Cortex of kidney (tissue), 1 donor: ENCODE results near the gene ME3.
"Not testable (repeated sequence)": the region's sequence is repeated elsewhere in the genome, so short reads cannot be mapped to it uniquely, and the experiment has no call there.

Experiments
- DNase-seq: peaks from one replicate; lab custom pipeline; 2025; lab: John Stamatoyannopoulos, UW

Gene ME3

GRCh38 chr11:86587264-86588193, 84.9 kb downstream of the ME3 start:
- DNase-seq: no peak

GRCh38 chr11:86586307-86586706, 86.1 kb downstream of the ME3 start:
- no peak for DNase-seq

DNA sequence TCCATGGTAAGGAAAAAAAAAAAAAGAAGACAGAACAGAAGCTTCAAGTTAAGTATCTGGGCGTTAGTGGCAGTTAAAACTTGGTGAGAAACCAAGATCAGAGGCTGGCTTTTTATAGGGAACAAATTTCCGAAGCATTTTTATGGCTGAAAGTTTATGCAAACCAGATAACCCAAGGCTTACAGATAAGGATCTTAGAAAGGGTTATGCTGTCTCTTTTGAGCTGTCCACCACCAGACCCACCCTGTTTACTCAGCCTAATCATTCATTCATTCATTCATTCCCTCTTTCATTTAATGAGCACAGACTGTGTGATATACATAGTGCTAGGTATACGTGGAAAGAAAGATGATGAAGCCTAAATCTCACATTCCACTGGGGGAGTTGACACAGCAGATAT, 89.5 kb downstream of the ME3 start:
- no peak for DNase-seq

DNA sequence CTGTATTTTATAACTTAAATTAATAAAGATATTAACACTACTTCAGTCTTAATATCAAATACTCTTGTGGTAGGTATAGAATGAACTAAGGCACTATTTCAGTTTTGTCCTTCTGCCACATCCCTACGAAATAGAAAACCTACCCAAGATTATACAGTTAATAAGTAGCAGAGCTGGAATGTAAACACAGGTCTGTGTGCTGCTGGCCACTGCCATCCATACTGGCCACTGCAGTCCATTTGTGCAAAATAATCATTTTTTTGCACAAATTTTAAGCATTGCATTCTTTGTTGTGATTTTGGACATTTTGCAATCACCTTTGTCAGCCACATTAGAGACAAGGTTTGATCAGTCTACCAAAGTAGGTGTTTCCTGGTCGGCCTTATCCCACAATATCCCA, 91.9 kb downstream of the ME3 start:
- DNase-seq: no peak

DNA sequence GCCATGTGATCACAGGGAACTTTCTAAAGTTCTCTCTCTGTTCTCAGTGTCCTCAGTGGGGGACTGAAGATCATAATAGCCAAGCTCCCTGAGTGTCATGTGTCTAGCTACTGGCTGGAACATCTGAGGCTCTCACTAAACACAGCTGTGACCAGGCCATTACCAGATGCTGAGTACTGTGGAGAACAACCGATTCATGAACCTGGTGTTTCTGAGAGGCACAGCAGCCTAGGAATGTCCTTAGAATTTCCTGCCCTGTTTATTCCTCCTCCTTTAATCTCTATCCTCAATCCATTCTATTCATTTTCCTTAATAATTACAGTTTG, 93.0 kb downstream of the ME3 start:
- no peak for DNase-seq

GRCh38 chr11:86578727-86579405, 93.5 kb downstream of the ME3 start:
- no peak for DNase-seq

- no peak for DNase-seq
These were observed 94.5 kb downstream of the ME3 start for GRCh38 chr11:86577644-86578636.

DNA sequence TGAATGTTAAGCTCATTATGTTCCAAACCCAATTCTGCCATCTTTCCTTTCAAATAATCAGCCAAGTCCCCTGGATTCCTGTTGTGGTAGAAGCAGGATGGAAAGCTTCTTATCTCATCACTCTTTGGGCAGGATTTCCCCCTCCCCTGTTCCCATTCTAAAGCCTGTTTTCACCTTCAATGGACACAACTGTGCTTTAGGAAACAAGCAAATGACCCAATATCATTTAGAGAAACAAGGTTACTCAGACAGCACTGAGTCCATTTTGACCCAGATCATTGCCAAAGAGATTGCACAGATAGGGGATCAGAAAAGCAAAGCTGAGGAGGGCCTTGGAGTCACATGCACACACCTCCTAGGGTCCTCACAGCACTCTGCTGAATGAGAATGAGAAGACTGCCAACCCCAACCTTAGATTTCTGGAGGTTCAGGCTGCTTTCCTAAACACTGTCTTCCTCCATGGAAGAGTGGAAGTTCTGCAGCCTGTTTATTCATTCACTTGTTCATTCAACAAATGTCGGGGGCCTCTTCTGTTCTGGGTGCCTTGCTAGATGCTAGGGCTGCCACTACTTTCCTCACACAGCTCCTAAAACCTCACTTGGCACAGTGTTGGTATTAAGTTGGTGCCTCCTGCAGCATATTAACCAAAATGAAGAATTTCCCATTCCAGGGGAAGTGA, 95.3 kb downstream of the ME3 start:
- no peak for DNase-seq

DNA sequence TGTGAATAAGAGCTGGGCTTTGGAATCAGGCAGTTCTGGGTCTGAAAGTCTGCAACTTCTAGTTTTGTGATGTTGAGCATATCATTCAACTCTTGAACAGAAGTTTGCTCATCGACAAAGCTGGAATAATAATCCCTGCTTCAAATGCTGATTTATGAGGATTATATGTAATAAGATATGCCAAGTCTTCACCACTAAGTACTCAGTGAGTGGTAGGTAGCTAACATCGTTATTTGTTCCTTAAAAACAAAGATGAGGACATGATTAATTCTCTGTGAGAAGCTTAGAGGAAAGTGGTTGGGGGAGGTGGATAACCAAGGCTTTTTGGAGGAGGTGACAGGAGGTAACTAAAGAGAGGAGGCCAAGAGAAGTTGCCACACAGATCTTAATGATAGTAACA, 96.5 kb downstream of the ME3 start:
- no peak for DNase-seq

- DNase-seq: no peak
These were observed 97.1 kb downstream of the ME3 start for GRCh38 chr11:86575208-86575855.

GRCh38 chr11:86574493-86575207, 97.8 kb downstream of the ME3 start:
- no peak for DNase-seq

DNA sequence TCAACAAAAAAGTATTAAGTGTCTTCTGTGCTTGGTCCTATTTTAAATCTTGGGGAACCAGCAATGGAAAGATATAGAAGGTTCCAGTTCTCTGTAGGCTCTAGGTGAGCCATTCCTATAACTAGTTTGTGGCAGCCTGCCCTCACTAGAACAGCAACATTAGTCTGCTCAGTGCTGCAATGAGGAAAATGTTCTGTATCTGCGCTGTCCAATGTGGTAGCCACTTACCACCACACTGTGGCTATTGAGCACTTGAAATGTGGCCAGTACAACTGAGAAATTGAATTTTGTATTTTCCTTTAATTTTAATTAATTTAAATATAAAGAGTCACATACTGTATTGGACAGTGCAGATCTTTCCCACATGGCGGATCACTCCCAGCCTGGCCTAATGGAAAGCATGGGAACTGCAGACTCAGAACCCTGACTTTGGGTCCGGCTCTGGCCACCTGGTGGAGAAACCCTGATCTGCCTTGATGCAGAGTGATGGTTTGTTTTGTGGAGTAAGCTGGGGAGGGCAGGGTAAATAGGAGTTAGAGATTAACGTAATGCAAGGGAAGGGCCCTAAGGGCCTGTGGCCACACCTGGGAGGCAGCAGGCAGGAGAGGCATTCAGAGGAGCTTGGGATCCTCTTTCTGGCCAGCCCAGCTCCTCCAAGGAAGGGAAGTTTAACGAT, 101.0 kb downstream of the ME3 start:
- no peak for DNase-seq

GRCh38 chr11:86570451-86570850, 102.0 kb downstream of the ME3 start:
- DNase-seq: no peak

DNA sequence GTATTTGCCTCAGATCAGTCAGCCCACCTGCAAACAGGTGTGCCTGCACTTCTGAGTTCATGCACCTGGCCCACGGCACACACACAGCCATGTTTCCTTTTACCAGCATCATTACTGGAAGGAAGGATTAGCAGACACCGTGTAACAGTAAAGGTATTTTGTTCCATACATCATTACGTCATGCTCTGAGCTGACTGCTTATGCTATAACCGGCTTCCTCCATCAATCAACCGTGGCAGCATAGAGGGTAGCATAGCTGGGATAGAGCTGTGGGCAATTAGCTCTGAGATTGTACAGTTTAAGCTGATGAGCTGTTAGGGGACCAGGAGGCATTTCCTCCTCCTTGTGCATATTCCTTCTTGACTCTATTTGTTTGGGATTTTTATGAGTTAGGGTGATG, 102.4 kb downstream of the ME3 start:
- no peak for DNase-seq

DNA sequence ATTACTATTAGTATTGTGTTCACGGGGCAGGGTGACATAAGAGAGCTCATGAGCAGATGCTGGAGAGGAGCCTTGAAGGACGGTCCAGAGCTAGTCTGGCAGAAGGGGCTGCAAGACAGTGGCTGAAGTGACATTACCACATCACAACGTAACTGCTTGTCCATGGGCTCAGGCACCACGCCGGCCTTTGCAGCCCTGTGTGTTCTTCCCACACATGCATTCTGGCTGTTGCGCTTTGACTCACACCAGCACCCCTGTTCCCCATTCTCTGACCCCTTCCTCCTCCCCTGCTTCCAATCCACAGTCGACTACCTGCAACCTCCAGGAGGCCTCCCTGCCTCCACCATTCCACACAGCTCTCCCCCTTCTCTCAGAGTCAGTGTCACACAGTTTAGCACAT, 103.3 kb downstream of the ME3 start:
- DNase-seq: no peak

- no peak for DNase-seq
These were observed 106.6 kb downstream of the ME3 start for GRCh38 chr11:86565801-86566312.

- no peak for DNase-seq
These were observed 107.0 kb downstream of the ME3 start for GRCh38 chr11:86565388-86565787.

GRCh38 chr11:86562842-86563241, 109.6 kb downstream of the ME3 start:
- DNase-seq: not testable (repeated sequence)

GRCh38 chr11:86559311-86559945, 113.0 kb downstream of the ME3 start:
- DNase-seq: no peak
